C4-2B (cell line): ENCODE results near the gene LDLRAP1.

Source experiments
- ZFX ChIP-seq: fragments of 450-650 bp; IDR thresholded peaks from 2 replicates; pipeline ENCODE4 v1.6.1; 2017
- TF ChIP-seq, protein P1 (sequence below): fragments of 450-650 bp; conservative IDR thresholded peaks from 2 replicates; pipeline ENCODE4 v1.5.1; 2017; ENCODE audit warnings: mild to moderate bottlenecking

DNA sequence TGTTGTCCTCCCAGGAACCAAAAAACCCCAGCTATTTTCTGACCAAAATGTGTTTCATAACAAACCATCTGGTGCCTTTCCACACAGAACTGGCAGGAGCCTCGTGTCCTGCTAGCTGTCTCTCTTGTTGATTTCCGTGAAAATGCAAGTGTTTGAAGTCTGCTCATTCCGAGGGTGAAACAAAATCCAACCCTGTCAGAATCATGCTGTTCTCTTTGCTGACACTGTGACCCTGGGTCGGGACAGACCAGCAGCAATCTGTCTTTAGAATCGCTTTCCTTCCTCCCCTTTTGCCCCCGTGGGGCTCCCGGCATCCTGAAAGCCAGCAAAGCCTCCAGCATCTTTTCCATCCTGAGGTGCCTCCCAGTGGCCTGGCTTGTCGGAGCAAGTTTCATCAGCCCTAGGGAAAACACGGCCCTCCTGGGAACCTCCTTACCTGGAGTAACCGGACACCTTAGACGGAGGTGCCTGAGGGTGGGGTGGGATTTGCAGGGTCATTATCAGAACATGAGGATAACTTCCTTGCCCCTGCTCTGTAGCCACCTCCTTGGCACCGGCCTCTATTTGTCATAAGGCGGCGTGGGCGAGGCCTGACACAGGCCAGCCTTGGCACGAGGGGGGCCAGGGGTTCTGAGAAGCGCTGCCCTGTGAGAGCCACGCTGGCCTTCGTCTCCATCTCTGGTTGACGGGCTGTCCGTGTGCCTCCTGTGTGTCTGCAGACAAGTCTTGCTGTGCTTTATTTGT is 24.9 kb downstream of the LDLRAP1 start:
- TF ChIP-seq, protein P1, sequence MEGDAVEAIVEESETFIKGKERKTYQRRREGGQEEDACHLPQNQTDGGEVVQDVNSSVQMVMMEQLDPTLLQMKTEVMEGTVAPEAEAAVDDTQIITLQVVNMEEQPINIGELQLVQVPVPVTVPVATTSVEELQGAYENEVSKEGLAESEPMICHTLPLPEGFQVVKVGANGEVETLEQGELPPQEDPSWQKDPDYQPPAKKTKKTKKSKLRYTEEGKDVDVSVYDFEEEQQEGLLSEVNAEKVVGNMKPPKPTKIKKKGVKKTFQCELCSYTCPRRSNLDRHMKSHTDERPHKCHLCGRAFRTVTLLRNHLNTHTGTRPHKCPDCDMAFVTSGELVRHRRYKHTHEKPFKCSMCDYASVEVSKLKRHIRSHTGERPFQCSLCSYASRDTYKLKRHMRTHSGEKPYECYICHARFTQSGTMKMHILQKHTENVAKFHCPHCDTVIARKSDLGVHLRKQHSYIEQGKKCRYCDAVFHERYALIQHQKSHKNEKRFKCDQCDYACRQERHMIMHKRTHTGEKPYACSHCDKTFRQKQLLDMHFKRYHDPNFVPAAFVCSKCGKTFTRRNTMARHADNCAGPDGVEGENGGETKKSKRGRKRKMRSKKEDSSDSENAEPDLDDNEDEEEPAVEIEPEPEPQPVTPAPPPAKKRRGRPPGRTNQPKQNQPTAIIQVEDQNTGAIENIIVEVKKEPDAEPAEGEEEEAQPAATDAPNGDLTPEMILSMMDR, result peak; percentile 28
- TF ChIP-seq ZFX, result no peak
